NCI-H226 (cell line): ENCODE results near the gene EHMT2.
A peak's percentile ranks its signal among the peaks of the same experiment; 100 is the strongest.
"Not testable (repeated sequence)": the region's sequence is repeated elsewhere in the genome, so short reads cannot be mapped to it uniquely, and the experiment has no call there.

Source experiments
- DNase-seq: peaks from one replicate; pipeline ENCODE4 v3.0.0-alpha.2; 2015

EHMT2 gene

DNA sequence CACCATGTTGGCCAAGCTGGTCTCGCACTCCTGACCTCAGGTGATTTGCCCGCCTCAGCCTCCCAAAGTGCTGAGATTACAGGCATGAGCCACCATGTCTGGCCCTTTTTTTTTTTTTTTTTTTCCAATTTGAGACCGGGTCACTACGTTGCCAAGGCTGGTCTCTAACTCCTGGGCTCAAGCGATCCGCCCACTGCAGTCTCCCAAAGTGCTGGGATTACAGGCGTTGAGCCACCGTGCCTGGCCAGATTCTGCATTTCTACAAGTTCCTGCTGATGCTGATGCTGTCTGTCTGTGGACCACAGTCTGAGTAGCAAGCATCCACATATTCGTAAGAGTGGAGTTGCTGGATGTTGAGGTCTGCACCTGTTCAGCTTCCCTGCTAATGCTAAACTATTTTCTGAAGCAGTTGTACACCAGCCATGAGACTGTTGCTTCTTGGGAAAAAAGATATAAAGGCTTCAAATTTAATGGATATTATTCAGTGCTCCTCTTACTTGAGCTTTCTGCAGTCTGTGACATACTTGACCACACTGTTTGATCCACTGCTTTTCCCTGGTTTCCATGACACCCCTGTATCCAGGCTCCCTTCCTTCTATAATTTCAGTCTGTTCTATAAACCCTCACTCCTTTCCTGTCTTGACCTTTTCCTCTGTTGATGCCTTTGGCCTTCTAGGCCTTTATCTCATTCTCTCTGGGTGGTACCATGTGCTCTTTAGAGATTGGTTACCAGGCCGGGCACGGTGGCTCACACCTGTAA lies 14.5 kb upstream of the EHMT2 start:
- DNase-seq, result no peak

DNA sequence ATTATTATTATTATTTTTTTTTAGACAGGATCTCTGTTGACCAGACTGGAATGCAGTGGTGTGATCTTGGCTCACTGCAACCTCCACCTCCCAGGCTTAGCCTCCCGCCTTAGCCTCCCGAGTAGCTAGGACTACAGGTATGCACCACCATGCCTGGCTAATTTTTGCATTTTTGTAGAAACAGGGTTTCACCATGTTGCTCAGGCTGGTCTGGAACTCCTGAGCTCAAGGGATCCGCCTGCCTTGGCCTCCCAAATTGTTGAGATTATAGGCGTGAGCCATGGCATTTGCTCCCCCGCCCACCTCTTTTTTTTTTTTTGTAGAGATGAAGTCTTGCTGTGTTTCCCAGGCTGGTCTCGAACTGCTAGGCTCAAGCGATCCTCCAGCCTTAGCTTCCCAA lies 11.8 kb upstream of the EHMT2 start:
- DNase-seq, result not testable (repeated sequence)

DNA sequence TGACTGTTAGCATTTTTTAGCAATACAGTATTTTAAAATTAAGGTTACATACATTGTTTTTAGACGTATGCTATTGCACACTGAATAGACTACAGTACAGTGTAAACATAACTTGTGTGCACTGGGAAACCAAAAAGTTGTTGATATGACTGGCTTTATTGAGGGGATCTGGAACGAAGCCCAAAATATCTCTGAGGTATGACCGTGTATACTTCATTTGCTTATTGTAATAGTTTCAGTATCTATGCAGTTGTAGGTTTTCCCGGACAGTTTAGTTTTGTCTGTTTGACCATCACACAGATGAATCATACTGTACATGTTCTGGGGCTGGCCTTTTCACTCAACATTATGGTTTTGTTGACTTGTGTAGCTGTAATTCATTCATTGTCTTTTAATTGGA lies 11.3 kb upstream of the EHMT2 start:
- peak; percentile 77 for DNase-seq

DNA sequence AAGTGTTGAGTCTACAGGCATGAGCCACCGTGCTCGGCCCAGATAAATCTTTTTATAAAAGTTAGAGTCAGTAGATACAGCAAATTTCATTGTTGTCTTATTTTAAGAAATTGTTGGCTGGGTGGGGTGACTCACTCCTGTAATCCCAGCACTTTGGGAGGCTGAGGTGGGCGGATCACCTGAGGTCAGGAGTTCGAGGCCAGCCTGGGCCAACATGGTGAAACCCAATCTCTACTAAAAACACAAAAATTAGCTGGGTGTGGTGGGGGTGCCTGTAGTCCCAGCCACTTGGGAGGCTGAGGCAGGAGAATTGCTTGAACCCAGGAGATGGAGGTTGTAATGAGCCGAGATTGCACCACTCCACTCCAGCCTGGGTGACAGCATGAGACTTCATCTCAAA lies 10.8 kb upstream of the EHMT2 start:
- not testable (repeated sequence) for DNase-seq

DNA sequence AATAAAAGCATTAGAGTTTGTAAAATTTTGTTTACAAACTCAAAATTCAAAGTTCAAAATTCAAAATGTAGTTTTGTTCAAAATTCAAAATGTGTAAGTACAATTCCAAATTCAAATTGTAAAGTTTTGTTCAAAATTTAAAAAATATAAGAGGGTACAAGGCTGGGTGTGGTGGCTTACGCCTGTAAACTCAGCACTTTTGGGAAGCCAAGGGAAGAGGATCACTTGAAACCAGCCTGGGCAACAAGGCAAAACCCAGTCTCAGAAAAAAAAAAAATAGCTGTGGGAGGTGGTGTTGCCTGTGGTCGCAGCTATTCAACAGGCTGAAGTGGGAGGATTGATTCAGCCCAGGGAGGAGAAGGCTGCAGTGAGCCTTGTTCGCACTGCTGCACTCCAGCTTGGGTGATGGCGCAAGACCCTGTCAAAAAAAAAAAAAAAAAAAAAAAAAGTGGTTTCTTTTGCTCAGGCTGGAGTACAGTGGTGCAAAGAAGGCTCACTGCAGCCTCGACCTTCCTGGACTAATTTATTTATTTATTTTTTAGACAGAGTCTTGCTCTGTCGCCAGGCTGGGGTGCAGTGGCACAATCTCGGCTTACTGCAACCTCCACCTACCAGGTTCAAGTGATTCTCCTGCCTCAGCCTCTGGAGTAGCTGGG lies 9.8 kb upstream of the EHMT2 start:
- peak; percentile 90 for DNase-seq

DNA sequence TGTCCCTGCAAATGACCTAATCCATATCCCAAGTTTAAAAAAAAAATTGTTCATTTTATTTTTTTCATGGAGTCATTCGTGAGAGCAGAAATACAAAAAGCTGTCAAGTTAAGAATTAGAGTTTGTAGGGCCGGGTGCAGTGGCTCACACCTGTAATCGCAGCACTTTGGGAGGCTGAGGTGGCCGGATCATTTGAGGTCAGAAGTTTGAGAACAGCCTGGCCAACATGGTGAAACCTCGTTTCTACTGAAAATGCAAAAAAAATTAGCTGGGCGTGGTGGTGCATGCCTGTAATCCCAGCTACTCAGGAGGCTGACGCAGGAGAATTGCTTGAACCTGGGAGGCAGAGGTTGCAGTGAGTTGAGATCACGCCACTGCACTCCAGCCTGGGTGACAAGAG lies 9.2 kb upstream of the EHMT2 start:
- DNase-seq, result not testable (repeated sequence)

DNA sequence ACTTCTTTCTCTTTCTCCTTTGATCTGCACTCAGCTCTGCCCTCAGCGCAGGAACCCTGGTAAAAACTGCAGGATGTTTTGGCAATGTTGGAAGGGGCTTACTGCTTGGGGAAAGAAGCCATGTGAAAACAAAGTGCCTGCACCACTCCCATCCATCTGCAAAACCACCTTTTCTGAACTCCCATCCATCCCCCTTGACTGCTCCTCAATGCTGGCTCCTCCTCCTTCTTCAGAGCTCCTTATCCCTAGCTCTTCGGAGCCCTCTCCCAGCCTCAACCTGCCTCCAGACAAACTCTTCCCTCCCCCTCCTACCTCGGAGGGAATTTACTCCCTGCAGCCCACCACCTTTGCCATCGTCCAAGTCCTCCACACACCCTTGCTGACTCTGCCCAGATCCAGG lies 8.6 kb upstream of the EHMT2 start:
- no peak for DNase-seq

DNA sequence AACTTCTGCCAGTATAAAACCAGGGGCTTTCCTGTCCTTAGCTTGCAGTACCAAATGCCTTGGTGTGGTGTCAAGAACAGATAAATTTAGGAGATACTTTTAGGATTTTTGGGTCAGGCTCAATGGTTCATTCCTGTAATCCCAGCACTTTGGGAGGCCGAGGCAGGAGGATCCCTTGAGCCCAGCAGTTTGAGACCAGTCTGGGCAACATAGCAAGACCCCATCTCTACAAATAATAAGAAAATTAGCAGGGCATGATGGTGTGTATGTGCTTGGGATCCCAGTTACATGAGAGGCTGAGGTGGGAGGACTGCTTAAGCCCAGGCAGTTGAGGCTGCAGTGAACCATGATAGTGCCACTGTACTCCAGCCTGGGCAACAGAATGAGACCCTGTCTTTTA lies 7.5 kb upstream of the EHMT2 start:
- DNase-seq, result no peak

DNA sequence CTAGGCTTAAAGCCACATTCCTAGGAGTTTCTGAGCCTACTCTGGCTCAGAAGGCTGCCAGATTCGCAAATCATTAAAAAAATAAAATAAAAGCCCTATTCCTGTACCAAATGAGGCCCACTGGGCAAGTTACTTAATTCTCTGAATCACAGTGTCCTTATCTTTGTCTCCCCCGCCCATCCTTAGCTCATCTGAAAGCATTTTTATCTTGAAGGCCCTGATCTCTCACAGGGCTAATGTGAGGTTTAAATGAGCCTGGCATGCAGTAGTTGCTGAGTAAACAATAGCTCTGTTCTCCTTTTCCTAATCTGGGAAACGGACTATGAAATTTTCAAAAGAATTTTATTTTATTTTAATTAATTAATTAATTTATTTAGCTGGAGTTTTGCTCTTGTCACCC lies 6.5 kb upstream of the EHMT2 start:
- DNase-seq, result peak; percentile 83

DNA sequence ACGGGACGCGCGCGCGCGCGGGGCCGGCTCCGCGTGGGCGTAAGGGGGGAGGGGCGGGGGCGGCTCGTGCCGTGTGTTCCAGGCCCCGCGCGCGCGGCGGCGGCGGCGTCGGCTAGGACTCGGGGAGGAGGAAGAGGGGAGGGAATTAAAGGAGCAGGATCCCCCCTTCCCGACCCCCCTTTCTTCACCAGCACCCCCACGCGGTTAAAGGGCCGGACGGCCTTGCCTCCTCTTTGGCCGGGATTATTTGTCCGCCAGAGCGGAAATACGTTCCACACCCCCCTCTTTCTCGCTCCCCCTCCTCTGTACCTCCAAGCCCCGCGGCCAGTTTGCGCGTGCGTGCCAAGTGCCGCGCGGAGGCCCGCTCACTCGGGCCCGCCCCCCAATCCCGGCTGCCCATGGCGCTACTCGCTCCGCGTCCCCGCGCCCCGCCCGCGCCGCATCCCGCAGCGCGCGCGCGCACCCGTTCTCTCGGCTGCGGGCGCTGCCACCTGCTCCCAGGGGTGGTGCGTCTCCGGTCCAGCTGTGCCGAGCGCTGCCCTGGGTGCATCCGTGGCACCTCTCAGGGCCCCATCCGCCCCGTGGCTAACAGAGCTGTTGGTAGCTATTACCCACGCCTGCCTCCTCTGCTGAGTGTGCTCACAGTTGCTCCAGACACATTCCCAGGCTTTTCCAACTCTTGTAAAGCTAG lies 4.6 kb upstream of the EHMT2 start, which contains the start of gene ZBTB12:
Gene ZBTB12, minus strand, starts transcription at position 134 of the 691 bp plus-strand sequence. CDS start 781 bp downstream, outside the sequence.
- peak; percentile 94 for DNase-seq

DNA sequence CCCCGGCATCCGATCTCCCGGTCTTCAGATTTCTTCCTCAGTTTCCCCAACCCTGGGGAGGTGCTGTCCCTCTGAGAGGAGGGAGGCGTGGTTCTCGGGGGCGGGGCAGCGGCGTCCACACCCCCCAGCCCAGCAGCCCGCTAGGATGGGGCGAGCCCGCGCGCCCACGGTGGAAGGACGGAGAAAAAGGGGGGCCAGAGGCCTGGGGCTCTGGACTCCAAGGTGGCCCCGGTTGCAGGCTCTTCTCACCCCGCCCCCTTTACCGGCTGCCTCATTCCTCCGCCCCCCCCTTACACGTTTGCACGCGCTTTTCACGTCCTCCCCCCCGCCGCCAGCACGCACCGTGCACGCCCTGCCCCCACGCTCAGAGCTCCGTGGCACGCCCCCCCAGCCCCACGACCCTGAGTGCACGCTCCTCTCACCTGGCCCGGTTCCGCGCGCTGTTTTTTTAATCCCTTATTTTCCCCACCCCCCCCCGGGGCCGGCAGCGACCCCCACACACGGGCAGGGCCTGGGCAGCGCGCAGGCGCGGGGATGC lies 4.0 kb upstream of the EHMT2 start:
- peak; percentile 49 for DNase-seq

DNA sequence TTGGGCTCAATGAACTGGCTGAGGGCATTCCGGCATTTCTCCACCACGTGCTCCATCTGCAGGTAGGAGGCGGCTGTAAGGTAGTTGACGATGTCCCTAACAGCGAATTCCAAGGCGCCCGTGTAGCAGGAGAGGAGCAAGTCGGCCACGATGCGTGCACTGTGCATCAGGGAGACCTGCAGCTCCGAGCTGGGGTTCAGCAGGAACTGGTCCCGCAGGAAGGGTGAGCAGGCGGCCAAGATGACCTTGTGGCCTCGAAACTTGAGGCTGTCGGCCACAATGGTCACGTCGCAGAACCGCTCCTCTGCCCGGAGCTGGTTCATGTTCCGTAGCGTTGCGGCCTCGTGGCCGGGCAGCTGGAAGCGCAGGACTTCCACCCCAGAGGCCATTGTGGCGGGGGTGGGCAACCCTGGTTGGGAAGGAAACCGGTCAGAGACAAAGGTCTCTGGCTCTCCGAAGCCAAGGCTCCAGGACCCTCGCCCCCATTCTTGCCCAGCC lies 3.5 kb upstream of the EHMT2 start:
- DNase-seq, result no peak

DNA sequence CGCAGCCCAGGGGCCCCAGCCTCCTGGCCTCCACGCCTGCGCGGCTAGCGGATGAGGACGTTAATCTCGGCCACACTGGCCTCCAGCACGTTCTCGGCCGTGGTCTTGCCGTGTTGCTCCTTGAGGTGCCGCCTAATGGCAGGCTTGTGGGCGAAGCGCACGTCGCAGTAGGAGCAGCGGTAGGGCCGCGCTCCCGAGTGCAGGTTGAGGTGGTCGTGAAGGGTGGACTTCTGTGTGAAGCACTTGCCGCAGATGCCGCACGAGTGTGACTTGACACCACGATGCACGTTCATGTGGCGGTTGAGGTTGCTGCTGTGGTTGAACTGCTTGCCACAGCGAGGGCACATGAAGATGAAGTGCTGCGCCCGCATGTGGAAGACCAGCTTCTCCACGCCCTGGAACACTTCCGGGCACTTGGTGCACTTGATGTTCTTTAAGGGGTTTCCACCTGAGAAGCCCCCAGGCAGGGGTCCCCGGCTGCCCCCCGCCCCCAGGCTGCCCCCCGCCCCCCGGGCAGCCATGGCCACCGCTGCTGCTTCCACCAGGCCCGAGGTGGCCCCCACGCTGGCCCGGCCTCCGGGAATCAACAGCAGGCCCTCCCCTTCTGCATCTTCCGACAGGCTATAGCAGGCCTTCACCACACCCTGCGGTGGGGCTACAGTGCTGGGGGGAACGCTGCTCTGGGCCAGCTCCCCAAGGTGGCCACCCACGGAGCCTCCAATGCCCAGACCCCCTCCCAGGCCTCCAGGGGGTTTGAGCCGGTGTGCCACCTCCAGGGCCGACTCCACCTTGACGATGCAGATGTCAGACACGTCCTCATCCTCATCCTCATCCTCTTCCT lies 2.6 kb upstream of the EHMT2 start:
- no peak for DNase-seq

DNA sequence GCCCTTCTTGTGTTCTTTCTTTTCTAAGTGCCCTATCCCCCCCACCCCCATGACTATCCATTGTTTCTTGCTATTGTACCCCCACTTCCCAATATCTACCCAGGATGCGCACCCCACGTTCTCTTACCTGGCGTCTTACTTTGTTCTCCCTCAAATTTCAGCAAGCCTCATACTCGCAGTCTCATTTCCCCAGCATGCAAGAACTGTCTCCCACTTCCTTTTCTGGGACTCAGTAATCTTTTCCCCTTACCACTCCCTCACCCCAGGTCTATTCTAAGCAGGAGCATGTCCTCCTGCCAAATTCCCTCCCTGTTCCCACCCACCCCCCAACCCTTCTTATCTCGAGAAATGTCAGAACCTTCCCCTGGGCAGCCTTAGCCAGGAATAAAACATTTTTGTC lies 1.7 kb upstream of the EHMT2 start:
- no peak for DNase-seq

DNA sequence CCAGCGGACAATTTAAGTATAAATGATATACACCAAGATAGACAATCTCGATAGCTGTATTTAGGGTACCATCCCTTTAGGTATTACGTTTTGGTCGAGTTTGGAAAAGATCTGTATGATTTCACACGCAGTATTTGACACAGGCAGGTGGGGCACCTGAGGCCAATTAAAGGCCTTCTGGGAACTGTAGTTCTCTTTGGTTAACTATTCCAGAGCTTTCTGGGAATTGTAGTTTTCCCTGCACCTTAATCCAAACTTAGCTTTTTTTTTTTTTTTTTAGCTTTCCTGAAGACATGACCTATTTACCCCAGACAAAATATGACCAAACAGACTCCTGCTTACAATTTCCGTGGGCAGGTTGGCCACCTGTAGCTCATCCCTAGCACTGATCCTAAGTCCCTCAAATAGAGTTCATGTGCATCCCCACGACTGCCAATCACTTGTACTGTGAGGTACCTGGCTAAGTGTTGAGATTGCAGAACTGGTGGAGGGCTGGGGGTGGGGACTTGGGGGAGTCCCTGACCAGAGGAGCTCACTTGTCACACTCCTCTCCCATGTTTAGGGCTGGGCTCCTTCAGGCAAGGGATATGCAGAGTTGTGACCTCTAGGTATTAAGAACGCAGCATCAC lies 999 bp upstream of the EHMT2 start:
- no peak for DNase-seq

DNA sequence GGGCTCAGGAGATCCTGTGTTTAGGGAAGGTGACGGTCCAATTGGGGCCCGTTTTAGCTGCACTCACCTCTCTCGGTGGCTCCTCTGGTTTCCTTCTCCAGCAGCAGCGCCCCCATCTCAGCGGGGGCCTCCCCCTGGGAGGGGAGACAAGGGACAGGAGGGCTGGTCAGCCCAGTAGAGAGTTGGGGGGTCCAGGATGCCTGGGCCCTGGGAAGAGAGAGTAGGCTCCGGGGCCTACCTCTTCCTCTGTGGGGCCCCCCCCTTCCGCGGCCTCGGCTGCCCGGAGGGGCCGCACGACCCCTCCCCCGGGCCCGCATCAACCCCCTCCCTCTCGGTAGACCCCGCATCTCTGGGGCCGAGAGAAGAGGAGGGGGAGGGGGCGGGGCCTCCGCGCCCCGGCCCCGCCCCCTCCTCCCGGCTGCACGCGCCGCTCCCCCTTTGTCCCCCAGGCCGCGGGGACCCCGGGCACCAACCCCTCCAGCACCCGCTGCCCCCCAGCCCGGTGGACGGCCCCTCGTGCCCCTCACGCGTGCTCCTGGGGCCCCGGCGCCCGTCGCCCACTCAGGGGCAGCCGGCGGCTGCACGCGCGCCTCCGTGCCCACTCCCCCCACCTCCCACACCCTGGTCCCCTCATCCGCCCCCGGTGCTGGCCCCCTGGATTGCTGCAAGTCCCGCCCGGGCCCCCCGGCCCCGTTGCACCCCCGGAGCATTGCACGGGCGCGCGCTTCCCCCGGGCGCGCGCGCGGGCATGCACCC lies 464 bp downstream of the EHMT2 start:
- DNase-seq, result no peak

DNA sequence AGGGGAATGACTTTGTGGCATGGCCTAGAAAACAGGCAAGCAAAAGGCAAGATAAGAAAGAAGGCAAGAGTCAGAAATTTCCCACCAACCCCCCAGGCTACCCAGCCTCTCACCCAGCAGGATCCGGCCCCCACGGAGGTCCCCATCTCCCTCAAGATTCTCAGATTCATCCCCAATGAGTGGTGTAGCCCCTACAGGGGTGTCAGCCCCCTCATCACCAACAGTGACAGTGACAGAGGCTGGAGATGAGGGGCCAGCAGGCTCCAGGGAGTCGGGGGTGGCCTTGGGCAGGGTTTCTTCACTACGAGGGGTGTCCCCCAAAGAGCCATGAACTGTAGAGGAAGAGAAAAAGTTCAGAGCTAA lies 1.0 kb downstream of the EHMT2 start:
- DNase-seq, result no peak

DNA sequence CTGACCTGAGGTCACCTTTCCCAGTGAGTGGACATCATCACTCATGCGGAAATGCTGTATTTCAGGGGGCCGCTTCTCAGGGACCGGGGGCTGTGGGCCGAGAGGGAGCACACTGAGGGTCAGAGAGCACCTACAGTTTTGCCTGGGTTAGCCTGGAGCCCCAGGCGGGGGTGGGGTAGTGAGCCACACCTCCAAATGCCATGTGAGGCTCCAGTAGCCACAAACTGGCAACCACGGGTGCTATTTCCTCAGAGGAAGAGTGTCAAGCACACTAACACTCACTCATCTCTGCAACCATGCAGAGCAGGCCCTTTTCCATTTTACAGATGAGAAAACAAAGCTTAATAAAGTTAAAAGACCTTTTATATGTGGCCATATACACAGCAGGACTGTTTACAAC lies 4.7 kb downstream of the EHMT2 start:
- no peak for DNase-seq

DNA sequence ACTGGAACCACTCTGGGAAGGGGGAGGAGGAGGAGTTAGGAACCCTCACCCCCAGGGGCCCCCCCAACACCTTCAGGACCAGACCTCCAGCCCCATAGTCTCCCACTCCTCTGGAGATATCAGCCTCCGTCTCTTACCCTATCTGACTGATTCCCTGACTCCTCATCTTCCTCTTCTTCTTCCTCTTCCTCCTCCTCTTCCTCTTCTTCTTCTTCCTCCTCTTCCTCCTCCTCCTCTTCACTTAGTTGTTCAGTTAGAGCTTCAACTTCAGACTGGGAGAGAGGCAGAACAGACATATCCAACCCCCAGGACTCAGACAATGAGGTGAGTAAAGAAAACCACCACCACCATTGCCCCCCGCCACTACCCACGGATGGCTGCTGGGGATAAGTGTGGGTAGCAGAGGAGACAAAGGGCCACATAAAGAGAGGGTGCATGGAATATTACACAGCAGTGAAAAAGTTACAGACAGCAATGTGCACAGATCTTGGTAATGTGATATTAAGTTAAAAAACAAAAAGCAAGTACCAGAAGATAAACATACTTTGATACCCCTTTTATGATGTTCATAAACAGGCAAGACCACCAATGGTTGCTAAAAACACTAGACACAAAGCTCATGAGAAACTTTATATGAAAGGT lies 8.0 kb downstream of the EHMT2 start:
- DNase-seq, result no peak
